Thyroid gland (tissue), 4 donors: Measurements from ENCODE around the gene DOCK3. TPM values are rescaled to one million over a fixed set of nuclear protein-coding genes. Genes with fewer than 3 reads are reported as not detected.

Source experiments
- DNase-seq, 2 donors: peaks; one replicate each; pipeline ENCODE4 v3.0.0-alpha.2; 2019
- H3K27ac ChIP-seq, 3 donors: fragments of 200-600 bp; sonication (generic); 1 replicate in 2 of 3; 2 replicates in 1 of 3; pipeline ENCODE4 v1.5.1; 2016 to 2019; ENCODE audit warnings: mild to moderate bottlenecking in 1 of 3, moderate library complexity in 1 of 3
- H3K27me3 ChIP-seq: fragments of 200-600 bp; sonication (generic); one replicate; pipeline ENCODE4 v1.5.1; 2019
- H3K36me3 ChIP-seq, 2 donors: fragments of 200-600 bp; sonication (generic); one replicate each; pipeline ENCODE4 v1.5.1; 2016 to 2019
- H3K4me1 ChIP-seq, 2 donors: fragments of 200-600 bp; sonication (generic); one replicate each; pipeline ENCODE4 v1.5.1; 2017 to 2019
- H3K4me3 ChIP-seq, 3 donors: fragments of 200-600 bp; sonication (generic); replicated peaks in 1 of 3; 1 replicate in 2 of 3; 2 replicates in 1 of 3; pipeline ENCODE4 v1.5.1; 2016; ENCODE audit warnings: mild to moderate bottlenecking in 1 of 3
- H3K9me3 ChIP-seq: fragments of 200-600 bp; sonication (generic); one replicate; pipeline ENCODE4 v1.5.1; 2017
- POLR2A ChIP-seq, 2 donors: fragments of 450-650 bp; IDR thresholded peaks; one replicate each; pipeline ENCODE4 v1.6.1; 2017; ENCODE audit warnings: antibody characterized with exemption in 2 of 2, mild to moderate bottlenecking in 2 of 2, moderate library complexity in 1 of 2
- WGBS, 2 donors: methylation state at CpG; one replicate each; pipeline ENCODE4 v1.1.5; 2017; 5-methylcytosine and 5-hydroxymethylcytosine counted together
- intact Hi-C: fragments of 100-400 bp; cut with DNase I; formaldehyde crosslinking; loops from one replicate; pipeline ENCODE4 v1.15.1; 2023
- total RNA-seq, 4 donors: library from RNA; depleted of rRNA; stranded (reverse); fragments of >200 nt; gene quantifications; one replicate each; pipeline ENCODE4 v1.2.3, GENCODE V29; 2016
- TF ChIP-seq, protein P1 (sequence below), 6 experiments: fragments of 200-600 bp in 3 of 6; fragments of 450-650 bp in 3 of 6; sonication (generic) in 3 of 6; IDR thresholded peaks; one replicate each; pipeline ENCODE4 v1.5.1; 2016 to 2019; ENCODE audit warnings: antibody characterized with exemption in 6 of 6, mild to moderate bottlenecking in 2 of 6, inconsistent platforms in 1 of 6, moderate library complexity in 1 of 6

DOCK3 gene
- total RNA-seq, 4 donors from 2014 or later = 15.7 to 54.2 (median 21.1) TPM

DNA sequence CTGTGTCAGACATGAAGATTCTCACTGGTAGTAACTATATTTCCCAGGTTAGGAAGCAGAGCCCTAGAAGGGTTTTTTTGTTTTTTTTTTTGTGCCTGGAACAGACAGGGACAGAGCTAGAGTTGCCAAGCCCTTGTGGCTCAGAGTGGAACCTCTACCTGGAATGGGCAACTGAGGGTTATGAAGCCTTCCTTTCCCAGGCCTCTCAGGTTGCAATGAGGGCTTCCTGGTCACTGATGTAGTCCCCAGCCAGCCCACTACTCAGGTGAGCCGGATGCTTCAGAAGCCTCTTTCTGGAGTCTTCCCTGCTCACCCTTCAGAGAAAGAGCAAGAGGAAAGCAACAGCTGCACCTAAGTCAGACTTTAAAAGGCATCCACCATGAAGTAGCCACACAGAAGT is 661.5 kb downstream of the DOCK3 start:
- Histone ChIP-seq H3K4me1 (peaks cover 0 to 17% of the 10 kb centered on the region in 2 donors), H3K27me3 (no peaks in the 10 kb centered on the region), H3K36me3 (peaks cover 0 to 4% of the 10 kb centered on the region in 2 donors), H3K27ac (no peak overlapping the region), H3K9me3 (no peaks in the 10 kb centered on the region), H3K4me3 (no peak overlapping the region)
- no peak for DNase-seq
- TF ChIP-seq, protein P1, sequence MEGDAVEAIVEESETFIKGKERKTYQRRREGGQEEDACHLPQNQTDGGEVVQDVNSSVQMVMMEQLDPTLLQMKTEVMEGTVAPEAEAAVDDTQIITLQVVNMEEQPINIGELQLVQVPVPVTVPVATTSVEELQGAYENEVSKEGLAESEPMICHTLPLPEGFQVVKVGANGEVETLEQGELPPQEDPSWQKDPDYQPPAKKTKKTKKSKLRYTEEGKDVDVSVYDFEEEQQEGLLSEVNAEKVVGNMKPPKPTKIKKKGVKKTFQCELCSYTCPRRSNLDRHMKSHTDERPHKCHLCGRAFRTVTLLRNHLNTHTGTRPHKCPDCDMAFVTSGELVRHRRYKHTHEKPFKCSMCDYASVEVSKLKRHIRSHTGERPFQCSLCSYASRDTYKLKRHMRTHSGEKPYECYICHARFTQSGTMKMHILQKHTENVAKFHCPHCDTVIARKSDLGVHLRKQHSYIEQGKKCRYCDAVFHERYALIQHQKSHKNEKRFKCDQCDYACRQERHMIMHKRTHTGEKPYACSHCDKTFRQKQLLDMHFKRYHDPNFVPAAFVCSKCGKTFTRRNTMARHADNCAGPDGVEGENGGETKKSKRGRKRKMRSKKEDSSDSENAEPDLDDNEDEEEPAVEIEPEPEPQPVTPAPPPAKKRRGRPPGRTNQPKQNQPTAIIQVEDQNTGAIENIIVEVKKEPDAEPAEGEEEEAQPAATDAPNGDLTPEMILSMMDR (IDR thresholded peaks at IDR 0.05) = no peak
- no peak for TF ChIP-seq POLR2A (IDR thresholded peaks at IDR 0.05)
- intact Hi-C loops = no loop called here
- WGBS, 2 donors = 88 to 100% methylated on average over 1 of the region's 1 CpG

DNA sequence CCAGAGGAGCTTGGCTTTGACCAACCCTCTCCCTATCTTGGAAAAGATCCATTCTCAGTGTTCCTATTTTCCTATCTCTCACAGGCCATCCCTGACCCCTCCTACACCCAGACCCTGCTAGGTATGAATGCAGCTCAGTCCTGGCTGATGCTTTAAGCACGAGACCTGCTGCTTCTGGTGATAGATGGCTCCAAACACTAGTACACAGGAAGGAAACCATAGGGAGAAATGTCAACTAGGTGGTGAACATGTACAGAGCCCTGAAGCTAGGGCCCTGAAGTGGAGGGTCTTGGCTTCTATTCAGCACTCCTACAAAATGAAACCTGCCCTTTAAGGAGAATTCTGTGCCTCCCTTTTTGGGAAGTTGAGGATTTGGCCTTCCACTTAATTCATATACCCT is 662.9 kb downstream of the DOCK3 start:
- 75 to 78% methylated on average over 1 of the region's 1 CpG for WGBS, 2 donors
- no peaks in the 10 kb centered on the region for H3K9me3 ChIP-seq
- no peak overlapping the region for H3K4me3 ChIP-seq
- TF ChIP-seq POLR2A (IDR thresholded peaks at IDR 0.05) = no peak
- TF ChIP-seq, protein P1 (IDR thresholded peaks at IDR 0.05) = no peak
- no peak for DNase-seq
- no peak overlapping the region for H3K27ac ChIP-seq
- H3K27me3 ChIP-seq = no peaks in the 10 kb centered on the region
- peaks cover 0 to 4% of the 10 kb centered on the region in 2 donors for H3K36me3 ChIP-seq
- intact Hi-C loops = no loop called here
- peaks cover 0 to 17% of the 10 kb centered on the region in 2 donors for H3K4me1 ChIP-seq

DNA sequence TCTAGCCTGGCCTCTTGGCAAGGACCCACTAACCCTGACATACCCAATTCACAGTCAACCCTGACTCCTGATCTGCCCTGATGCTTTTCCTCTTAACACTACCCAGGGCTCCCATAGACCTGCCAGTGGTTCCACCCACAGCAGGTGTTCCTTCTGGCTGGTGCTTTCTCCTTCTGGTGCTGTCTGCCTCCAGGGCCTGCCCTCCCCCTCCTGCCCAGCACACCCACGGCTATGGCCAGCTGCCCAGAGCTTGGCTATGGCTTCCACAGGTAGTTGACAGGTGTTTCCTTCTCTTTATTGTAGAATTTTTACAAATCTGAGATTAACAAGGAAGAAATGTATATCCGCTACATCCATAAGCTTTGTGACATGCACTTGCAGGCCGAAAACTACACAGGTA is 663.9 kb downstream of the DOCK3 start:
- Histone ChIP-seq H3K4me3 (no peak overlapping the region), H3K4me1 (peaks cover 0 to 17% of the 10 kb centered on the region in 2 donors), H3K27ac (no peak overlapping the region), H3K27me3 (no peaks in the 10 kb centered on the region), H3K36me3 (peaks cover 0 to 4% of the 10 kb centered on the region in 2 donors), H3K9me3 (no peaks in the 10 kb centered on the region)
- TF ChIP-seq, protein P1 (IDR thresholded peaks at IDR 0.05) = no peak
- DNase-seq = peak; percentile 8 to 15
- 81 to 84% methylated on average over 3 of the region's 3 CpGs for WGBS, 2 donors
- intact Hi-C loops = no loop called here

DNA sequence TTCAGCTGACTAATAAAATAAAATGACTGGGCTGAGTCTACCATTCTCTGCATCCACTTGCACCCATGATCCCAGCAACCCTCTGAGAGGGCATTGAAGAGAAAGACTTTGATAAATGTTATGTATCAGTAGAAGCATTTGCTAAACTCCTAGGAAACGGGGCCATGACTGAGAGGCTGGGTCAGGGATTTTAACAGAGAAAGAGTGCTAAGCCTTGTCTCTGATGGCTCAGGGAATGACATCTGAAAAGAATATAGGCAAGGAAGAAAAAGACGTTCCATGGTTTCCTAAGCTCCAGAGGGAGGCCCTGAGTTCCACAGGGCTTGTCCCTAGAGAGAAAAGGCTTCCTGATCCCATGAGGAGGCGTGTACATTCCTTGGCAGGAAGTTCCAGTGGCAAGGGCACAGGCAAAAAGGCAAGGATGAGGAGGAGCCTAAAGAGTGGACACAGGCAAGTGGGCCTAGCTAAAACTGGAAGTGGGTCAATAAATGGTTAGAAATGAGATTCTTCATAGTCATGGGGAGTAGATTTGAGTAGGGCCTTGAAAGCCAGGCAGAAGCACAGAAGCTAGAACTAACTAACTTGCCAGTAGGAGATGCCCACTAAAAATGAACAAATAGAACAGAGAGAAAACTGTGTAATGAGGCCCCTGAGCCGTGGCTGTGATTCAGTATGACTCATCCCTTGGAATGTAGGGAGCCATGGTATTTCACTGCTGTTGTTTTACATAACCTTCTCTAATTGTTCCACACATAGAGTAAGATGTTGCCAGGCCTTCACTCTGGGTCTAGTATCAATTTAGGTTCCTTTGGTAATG is 665.5 kb downstream of the DOCK3 start:
- Histone ChIP-seq H3K9me3 (no peaks in the 10 kb centered on the region), H3K27ac (peak overlapping the region; percentile 1 to 63 (median 44)), H3K4me3 (no peak overlapping the region), H3K4me1 (peaks cover 0 to 17% of the 10 kb centered on the region in 2 donors), H3K27me3 (no peaks in the 10 kb centered on the region), H3K36me3 (no peaks in the 10 kb centered on the region)
- 60 to 68% methylated on average over 4 of the region's 4 CpGs for WGBS, 2 donors
- TF ChIP-seq POLR2A (IDR thresholded peaks at IDR 0.05) = no peak
- TF ChIP-seq, protein P1 (IDR thresholded peaks at IDR 0.05) = no peak
- DNase-seq = peak; percentile 36 to 47
- intact Hi-C loops = no loop called here

DNA sequence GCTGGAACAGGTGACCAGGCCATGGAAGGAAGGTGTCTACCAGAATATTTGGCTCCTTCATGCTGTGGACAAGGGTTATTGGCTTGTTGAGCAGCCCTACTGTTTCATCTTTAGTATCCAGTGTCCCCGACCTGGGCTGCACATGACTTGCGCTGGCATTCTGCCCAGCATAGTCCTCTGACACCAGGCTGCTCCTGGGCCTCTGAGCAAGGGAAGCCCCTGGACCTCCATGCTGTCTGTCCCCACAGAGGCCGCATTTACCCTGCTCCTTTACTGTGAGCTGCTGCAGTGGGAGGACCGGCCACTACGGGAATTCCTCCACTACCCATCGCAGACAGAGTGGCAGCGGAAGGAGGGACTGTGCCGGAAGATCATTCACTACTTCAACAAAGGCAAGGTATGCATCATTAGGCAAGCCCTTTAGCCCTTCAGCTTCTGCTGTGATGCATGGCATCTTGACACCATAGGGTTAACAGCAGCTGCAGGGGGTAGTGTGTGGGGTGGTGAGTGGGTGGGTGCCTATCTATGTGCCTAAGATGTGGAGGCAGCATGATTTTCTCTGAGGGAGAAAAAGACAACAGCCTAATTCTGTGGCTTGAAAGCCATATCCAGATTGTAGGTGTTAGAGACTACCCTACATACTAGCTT is 666.4 kb downstream of the DOCK3 start:
- Histone ChIP-seq H3K27ac (peak overlapping the region in 2 of 3 donors; percentile 1 to 63), H3K4me3 (no peak overlapping the region), H3K27me3 (no peaks in the 10 kb centered on the region), H3K9me3 (no peaks in the 10 kb centered on the region), H3K4me1 (peaks cover 0 to 17% of the 10 kb centered on the region in 2 donors), H3K36me3 (no peaks in the 10 kb centered on the region)
- TF ChIP-seq POLR2A (IDR thresholded peaks at IDR 0.05) = no peak
- TF ChIP-seq, protein P1 (IDR thresholded peaks at IDR 0.05) = no peak
- intact Hi-C loops = no loop called here
- WGBS, 2 donors = 85 to 97% methylated on average over 5 to 8 of the region's 8 CpGs
- peak; percentile 25 to 30 for DNase-seq
